Measurements from ENCODE around the gene LUM.

LUM gene

GRCh38 chr12:91057368-91058165 is 53.7 kb downstream of the LUM start, which contains the start of gene KERA:
KERA (minus strand) TSS chr12:91058024; CDS start chr12:91056281, 1,743 bp downstream.
- Histone ChIP-seq H3K4me1 (peaks cover 0 to 10% (median 0%) of the 10 kb centered on the region in 4 donors), H3K27me3 (no peaks in the 10 kb centered on the region), H3K36me3 (no peaks in the 10 kb centered on the region), H3K27ac (no peak within 1 kb of the TSS), H3K4me3 (no peak within 1 kb of the TSS), H3K9me3 (no peaks in the 10 kb centered on the region)
- intact Hi-C loops (cut with DNase I; ENCODE audit: low total_unique reads), result no loop called here
- TF ChIP-seq CTCF (IDR thresholded peaks at IDR 0.05), result no peak
- DNase-seq, result no peak

- Histone ChIP-seq H3K27me3 (no peaks in the 10 kb centered on the region), H3K4me1 (peaks cover 0 to 10% (median 0%) of the 10 kb centered on the region in 4 donors), H3K4me3 (no peak overlapping the region), H3K36me3 (no peaks in the 10 kb centered on the region), H3K9me3 (no peaks in the 10 kb centered on the region), H3K27ac (no peak overlapping the region)
- intact Hi-C loops (cut with DNase I; ENCODE audit: low total_unique reads), result no loop called here
- DNase-seq, result no peak
- no peak for TF ChIP-seq CTCF (IDR thresholded peaks at IDR 0.05)
These were observed 54.8 kb downstream of the LUM start for GRCh38 chr12:91056488-91056887.

GRCh38 chr12:91055976-91056375 is 55.3 kb downstream of the LUM start:
- H3K27me3 ChIP-seq, result no peaks in the 10 kb centered on the region
- no peaks in the 10 kb centered on the region for H3K9me3 ChIP-seq
- peaks cover 0 to 10% (median 0%) of the 10 kb centered on the region in 4 donors for H3K4me1 ChIP-seq
- no peaks in the 10 kb centered on the region for H3K36me3 ChIP-seq
- no peak for TF ChIP-seq CTCF (IDR thresholded peaks at IDR 0.05)
- no peak overlapping the region for H3K27ac ChIP-seq
- DNase-seq, result no peak
- intact Hi-C loops (cut with DNase I; ENCODE audit: low total_unique reads), result no loop called here
- H3K4me3 ChIP-seq, result no peak overlapping the region

- Histone ChIP-seq H3K9me3 (no peaks in the 10 kb centered on the region), H3K36me3 (no peaks in the 10 kb centered on the region), H3K27ac (no peak overlapping the region), H3K4me1 (peaks cover 0 to 10% (median 0%) of the 10 kb centered on the region in 4 donors), H3K4me3 (no peak overlapping the region), H3K27me3 (no peaks in the 10 kb centered on the region)
- no peak for DNase-seq
- TF ChIP-seq CTCF (IDR thresholded peaks at IDR 0.05), result no peak
- intact Hi-C loops (cut with DNase I; ENCODE audit: low total_unique reads), result no loop called here
These were observed 57.2 kb downstream of the LUM start for GRCh38 chr12:91053951-91054715.
